Colon (tissue), 2 donors: ENCODE data around the gene MAML2.

Experiments
- FAIRE-seq: peaks from 2 replicates; lab custom pipeline; 2012; peaks lifted over from hg19 to GRCh38; lab: Jason Lieb, UNC
- donor health status: control.
- donor health status: control.

The MAML2 gene

GRCh38 chr11:96008161-96008720 lies 334.8 kb downstream of the MAML2 start:
- FAIRE-seq: no peak

- no peak for FAIRE-seq
These were observed 337.0 kb downstream of the MAML2 start for GRCh38 chr11:96006037-96006436.

GRCh38 chr11:96004862-96005261 lies 338.1 kb downstream of the MAML2 start:
- FAIRE-seq: no peak

GRCh38 chr11:96002754-96003290 lies 340.2 kb downstream of the MAML2 start:
- FAIRE-seq: no peak

GRCh38 chr11:96002339-96002738 lies 340.7 kb downstream of the MAML2 start:
- no peak for FAIRE-seq

- FAIRE-seq: no peak
These were observed 342.0 kb downstream of the MAML2 start for GRCh38 chr11:96001037-96001436.

- no peak for FAIRE-seq
These were observed 343.1 kb downstream of the MAML2 start for GRCh38 chr11:95999711-96000406.

GRCh38 chr11:95996621-95997235 lies 346.3 kb downstream of the MAML2 start:
- no peak for FAIRE-seq

- no peak for FAIRE-seq
These were observed 348.7 kb downstream of the MAML2 start for GRCh38 chr11:95994329-95994728.

GRCh38 chr11:95993438-95994298 lies 349.3 kb downstream of the MAML2 start:
- FAIRE-seq: no peak

- no peak for FAIRE-seq
These were observed 351.4 kb downstream of the MAML2 start for GRCh38 chr11:95991545-95991944.

GRCh38 chr11:95991101-95991500 lies 351.9 kb downstream of the MAML2 start:
- no peak for FAIRE-seq

- no peak for FAIRE-seq
These were observed 353.2 kb downstream of the MAML2 start for GRCh38 chr11:95989780-95990179.

GRCh38 chr11:95989076-95989605 lies 353.9 kb downstream of the MAML2 start:
- FAIRE-seq: no peak

GRCh38 chr11:95985174-95985808 lies 357.7 kb downstream of the MAML2 start:
- FAIRE-seq: no peak

- no peak for FAIRE-seq
These were observed 358.9 kb downstream of the MAML2 start for GRCh38 chr11:95984072-95984471.

- FAIRE-seq: no peak
These were observed 365.3 kb downstream of the MAML2 start for GRCh38 chr11:95977534-95978174.

- no peak for FAIRE-seq
These were observed 366.4 kb downstream of the MAML2 start for GRCh38 chr11:95976550-95976949.

- no peak for FAIRE-seq
These were observed 367.7 kb downstream of the MAML2 start for GRCh38 chr11:95975343-95975742.

GRCh38 chr11:95972060-95972459 lies 370.9 kb downstream of the MAML2 start:
- FAIRE-seq: no peak

GRCh38 chr11:95968585-95968984 lies 374.4 kb downstream of the MAML2 start:
- no peak for FAIRE-seq
